CD1c-positive myeloid dendritic cell (primary cell): ENCODE data around the gene CACNB4.
A peak's percentile ranks its signal among the peaks of the same experiment; 100 is the strongest.
"Not testable (repeated sequence)": the region's sequence is repeated elsewhere in the genome, so short reads cannot be mapped to it uniquely, and the experiment has no call there.

Experiments
- DNase-seq: peaks from one replicate; pipeline ENCODE4 v3.0.0-alpha.2; 2016; ENCODE audit errors: extremely low spot score

Gene CACNB4

DNA sequence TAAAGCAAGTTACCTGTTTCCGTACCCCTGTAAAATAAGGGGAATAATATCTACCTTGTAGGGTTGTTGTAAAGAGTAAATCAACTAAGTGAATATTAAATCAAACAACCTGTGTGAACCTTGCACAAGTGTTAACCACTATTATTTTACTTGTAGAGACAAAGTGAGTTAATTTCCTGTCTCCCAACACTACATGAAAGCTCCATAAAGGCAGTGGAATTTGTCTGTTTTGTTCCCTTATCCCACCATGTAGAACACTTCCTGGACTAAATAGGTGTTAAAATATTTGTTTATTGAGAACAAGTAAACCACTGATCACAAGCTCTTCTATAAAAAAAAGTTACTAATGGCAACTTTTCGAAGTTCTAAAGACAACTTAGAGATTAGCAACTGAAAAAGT lies 274.0 kb downstream of the CACNB4 start:
- no peak for DNase-seq

DNA sequence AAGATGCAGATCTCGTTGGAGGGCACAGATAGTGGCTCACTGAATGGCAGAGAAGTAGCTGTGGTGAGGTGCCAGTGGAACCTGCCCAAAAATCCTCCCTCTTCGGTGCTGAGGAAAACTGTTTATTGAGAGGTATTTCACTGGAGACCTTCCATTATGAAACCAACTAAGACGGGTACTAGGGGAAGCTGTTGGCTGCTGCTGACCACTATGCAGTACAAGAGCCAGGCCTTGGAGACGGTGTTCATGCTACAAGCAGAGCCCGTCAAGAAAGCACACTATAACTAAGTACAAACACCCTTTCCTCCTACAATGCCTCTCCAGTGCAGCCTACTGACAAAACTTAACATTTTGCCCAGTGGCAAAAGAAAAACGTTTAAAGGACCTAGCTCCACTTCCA lies 275.2 kb downstream of the CACNB4 start:
- DNase-seq, result no peak

DNA sequence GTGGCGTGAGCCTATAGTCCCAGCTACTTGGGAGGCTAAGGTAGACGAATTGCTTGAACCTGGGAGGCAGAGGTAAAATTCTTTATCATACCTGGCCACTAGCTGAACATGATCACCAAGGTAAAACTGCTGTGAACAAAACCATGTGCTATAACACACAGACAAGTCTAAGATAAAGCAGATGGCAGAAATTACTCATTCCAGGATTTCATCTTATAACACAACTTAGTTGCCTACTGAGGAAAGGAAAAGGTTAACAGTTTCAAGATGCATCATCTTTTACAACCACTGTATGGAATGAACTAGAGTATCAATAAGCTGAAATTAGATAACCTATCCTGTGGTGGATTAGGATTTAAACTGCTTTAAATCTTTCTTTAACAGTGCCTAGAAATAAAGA lies 278.9 kb downstream of the CACNB4 start:
- DNase-seq, result no peak

DNA sequence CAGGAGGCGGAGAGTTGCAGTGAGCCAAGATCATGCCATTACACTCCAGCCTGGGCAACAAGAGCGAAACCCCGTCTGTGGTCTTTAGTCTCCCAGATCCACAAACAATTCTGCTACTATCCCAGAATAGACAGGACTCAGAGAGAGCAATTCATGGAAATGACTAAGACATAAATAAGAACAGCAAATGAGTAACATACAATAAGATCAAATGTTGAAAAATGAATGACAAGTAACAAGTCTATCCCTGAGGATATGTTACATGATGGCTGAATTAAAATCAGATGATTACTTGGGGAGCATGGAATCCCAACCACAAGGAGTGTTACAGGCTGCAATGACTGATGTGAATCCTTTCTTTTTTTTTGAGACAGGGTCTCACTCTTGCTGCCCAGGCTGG lies 280.9 kb downstream of the CACNB4 start:
- DNase-seq, result no peak

DNA sequence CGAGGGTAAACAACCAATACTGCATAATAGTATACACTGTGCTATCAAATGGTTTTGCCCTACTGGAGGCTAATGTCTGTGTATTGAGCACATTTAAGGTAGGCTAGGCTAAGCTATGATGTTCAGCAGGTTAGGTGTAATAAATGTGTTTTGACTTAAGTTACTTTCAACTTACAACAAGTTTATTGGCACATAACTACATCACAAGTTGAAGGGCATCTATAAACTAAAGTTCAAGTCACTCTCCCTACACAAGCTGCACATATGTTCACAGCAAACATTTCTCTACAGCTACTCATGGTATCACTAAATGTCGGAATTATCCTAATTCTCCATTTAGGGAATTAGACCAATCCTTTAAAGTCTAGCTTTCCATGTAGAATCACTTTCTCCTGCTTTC lies 282.0 kb downstream of the CACNB4 start:
- no peak for DNase-seq

DNA sequence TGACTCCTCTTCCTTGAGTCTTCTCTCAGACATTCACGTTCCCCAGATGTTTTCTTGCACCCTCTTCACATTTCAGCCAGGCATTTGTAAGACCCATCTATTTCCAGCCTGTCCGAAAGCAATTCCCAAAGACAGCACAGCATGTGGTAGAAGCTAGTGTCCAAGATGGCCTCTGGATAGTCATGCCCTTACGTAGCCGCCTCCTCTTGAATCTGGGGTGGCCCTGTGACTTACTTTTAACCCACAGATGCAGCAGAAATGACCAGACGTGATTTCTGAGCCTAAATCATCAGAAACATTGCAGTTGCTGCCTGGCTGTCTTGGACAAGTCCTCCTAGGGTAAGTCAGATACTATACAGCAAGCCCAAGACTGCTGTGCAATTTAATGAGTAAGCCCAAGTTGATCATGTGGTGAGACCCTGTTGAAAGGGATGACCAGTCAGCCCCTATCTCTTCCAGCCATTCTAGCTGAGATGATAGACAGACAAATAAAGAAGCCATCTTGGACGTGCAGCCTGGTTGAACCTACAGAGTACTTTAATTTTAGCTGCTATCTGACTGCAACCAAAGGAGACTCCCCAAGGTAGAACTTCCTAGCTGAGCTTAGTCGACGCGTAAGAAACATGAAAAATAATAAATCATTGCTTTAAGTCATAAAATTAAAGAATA lies 282.9 kb downstream of the CACNB4 start:
- DNase-seq, result no peak

DNA sequence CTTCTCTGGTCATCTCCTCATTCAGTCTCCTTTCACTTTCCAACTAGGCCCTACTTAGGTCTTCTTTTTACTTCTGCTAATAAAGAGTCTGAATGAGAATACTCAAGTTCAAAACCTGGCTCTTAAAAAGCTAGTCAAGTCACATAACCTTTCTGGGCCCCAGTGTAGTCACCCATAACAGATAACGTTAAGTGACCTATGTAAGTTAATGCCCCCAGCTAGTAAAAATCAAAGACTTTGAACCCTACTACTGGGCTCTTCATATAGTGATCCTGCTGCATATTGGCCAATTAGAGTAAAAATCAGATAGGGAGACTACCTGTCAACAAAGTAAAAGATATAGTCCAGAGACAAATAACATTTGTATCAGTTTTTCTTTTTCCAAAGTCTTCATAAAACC lies 288.4 kb downstream of the CACNB4 start:
- no peak for DNase-seq

DNA sequence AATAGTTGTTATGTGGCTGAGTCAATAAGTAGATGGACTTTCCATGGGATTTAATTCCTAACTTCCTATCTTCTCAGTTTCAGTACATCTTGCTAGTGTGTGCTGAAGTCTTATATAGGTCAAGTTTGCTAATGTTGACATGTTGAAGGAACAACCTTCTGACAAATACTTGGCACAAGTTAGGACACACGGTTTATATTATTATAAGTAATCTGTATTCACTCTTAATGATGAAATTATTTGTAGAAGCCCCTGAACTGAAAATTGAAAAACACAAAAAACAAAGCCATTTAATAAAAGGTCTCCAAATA lies 289.8 kb downstream of the CACNB4 start:
- DNase-seq, result no peak

DNA sequence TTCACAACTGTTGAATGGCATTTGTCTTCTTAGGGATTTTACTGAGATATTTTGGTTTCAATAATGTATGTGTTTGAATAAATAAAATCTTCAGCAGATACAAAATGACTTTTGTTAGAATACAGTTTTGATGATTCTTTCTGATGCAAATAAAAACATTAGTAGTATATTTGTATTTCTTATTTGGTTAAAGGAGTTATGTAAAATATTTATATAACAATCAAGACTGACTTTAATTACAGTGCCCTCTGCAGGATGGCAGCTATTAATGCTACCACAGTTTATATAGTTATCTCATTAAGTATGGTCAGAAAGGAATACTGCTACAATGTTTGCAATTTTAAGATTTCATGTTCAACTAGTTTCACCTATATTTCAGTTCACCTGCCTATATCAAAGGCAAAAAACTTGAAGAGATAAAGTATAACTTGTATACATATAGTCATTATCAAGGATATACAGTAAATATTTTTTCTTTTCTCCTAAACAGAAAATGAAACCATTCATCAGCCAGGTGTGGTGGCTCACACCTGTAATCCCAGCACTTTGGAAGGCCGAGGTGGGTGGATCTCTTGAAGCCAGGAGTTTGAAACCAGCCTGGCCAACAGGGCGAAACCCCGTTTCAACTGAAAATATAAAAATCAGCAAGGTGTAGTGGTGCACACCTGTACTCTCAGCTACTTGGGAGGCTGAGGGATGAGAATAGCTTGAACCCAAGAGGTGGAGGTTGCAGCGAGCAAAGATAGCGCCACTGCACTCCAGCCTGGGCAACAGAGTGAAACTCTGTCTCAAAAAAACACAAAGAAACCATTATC lies 290.4 kb downstream of the CACNB4 start:
- peak; percentile 37 for DNase-seq

DNA sequence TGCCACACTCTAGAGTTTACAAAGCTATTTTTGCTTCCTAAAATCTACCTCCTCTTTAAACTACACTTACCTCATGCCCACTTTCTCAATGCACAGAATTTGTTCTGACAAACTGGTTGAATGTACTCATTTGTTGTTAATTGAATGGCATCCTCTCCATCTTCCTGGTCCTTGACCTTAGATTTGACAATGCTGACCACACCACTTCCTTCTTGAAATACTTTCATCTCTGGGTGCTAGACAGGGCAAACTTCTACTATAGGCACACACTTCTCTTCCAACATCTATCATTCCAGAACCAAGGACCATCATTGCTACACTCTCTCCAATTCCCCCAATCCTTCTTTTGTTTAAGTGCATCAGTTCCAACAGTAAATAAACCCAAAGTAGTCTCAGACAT lies 292.9 kb downstream of the CACNB4 start:
- no peak for DNase-seq

DNA sequence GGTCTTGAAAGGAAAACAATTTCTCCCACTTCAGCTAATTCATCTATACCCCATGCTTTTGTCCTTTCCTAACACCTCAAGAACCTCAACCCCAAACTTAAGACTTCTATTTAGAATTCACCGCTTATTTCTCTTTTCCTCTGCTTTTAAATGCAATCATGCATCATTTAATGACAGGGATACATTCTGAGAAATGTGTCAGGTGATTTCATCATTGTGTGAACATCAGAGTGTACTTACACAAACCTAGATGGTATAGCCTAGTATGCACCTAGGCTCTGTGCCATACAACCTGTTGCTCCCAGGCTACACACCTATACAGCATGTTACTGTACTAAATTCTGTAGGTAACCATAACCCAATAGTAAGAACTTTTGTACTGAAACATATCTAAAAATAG lies 293.5 kb downstream of the CACNB4 start:
- no peak for DNase-seq

DNA sequence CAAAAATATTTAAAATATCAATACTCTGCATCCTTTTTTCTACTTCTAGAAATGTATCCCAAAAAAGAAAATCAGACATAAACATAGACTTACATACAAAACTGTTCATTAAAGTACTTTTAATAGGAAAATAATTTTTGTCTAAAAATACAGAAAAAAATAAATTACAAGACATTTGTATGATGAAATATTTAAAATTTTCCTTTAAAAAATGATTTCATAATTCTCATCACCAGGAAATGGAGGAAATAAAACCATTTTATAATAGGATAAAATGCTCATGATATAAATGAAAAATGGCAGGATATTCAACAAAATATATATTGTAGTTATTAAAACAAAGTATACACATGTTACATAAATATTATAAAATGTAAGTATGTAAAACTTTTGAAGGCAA lies 295.0 kb downstream of the CACNB4 start:
- no peak for DNase-seq

DNA sequence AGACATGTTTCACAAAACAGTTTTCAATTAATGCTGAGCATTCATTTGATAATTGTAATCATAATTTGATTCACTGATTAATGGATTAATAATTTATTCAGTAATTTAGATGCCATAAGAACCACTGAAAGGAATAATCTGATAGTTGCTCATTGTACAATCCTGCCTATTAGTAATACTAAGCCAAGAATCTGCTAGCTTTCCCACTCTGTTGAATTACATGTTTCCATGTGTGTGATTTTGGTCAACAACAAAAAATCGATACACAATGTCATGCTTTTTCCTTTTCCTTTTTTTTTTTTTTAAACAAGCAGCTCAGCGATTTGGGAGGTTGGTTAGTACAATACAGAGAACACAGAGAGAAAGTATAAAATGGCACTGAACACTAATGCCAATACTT lies 296.5 kb downstream of the CACNB4 start:
- DNase-seq, result no peak

DNA sequence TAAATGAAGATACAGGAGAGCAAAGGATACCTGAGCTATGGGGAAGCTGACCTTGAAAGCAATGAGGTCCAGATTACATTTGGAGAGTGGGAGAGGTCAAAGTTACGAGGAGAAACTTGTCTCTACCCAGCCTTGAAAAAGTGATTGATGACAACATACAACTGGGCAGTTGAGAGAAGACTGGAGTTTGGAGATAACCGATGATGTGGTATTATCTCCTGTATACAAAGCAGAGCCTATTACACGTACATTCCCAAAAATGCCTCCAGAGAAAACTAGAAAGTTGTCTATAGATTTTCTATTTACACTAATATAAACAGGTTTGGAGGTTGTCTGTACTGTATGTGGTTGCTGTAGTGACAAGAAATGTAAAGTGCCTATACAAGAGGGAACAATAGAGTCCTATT lies 299.0 kb downstream of the CACNB4 start:
- no peak for DNase-seq

DNA sequence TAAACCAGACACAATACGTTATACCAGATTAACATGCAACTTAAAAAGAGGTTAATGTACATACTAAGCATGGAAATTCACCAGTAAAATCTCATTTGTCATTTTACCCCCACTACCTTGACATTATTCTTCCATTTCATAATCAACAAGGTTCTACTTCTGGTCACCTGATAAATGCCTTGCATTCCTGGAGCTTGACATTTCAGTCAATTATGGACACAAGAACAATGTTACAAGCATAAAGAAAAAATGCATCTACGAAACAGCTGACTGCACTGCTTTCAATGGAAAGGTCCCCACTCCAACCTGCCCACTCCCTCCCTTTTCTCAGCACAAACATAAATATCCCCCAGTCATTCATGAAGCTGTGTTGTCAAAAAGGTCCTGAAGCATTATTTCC lies 302.1 kb downstream of the CACNB4 start:
- DNase-seq, result no peak

DNA sequence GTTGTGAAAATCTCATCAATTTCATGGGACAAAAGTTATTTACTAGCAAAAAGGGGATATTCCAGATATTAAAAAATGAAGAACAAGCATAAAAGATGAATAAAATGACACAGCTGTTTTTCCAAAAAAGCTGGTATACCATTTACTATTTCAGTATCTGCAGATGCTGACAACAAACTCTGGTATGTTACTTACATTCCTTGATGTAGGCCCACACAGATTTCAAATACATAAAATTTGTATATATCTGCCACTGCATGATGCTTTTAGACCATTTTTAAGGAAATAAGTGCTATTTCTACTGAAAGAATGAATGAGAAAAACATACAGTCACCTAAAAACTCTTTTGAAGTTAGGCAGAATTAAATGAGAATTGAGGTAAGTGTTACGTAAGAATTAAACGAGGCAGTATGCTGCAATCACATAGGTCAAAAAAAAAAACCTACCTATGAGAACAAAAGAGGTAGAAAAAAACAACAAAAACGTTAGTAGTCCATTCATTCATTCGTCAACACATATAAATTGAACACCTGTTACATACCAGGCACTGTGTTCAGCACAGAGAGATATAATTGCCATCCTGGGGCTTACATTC lies 303.1 kb downstream of the CACNB4 start:
- no peak for DNase-seq

DNA sequence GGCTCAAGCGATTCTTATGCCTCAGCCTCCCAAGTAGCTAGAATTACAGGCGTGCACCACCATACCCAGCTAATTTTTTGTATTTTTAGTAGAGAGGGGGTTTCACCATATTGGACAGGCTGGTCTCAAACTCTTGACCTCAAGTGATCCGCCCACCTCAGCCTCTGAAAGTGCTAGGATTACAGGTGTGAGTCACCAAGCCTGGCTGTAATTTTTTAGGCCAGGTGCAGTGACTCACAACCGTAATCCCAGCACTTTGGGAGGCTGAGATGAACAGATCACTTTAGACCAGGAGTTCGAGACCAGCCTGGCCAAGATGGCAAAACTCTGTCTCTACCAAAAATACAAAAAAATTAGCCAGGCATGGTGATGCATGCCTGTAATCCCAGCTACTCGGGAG lies 304.4 kb downstream of the CACNB4 start:
- not testable (repeated sequence) for DNase-seq

DNA sequence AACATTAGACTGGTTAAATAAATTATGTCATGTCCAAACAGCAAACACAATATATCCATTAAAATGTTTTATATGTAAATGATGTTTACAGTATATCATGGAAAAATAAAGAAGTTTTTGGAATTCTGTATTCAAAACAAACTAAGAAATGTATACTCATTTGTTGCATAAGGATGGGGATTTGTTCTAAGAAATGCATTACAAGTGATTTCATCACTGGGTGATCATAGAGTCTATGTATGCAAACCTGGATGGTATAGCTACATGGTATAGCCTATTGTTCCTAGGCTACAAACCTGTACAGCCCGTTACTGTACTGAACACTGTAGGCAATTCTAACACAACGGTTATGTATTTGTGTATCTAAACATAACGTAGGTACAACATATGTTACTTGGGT lies 305.7 kb downstream of the CACNB4 start:
- no peak for DNase-seq

DNA sequence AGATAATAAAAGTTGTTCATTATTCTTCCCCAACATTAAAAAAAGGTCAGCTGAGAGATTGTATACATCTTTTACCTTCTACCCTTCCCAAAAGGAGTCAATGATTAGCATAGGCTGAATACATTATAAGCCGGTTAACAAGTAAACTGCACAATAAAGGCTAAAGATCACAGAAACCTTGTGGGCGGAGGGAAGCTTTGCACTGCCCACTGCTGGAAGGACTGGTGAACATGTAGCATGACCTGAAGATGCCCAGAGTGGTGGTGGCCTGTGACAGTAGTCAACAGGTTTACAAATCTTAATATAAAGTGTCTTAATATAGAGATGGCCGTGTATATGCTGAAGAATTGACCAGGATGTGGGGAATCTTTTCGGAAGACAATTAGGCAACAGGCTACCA lies 306.3 kb downstream of the CACNB4 start:
- DNase-seq, result no peak

DNA sequence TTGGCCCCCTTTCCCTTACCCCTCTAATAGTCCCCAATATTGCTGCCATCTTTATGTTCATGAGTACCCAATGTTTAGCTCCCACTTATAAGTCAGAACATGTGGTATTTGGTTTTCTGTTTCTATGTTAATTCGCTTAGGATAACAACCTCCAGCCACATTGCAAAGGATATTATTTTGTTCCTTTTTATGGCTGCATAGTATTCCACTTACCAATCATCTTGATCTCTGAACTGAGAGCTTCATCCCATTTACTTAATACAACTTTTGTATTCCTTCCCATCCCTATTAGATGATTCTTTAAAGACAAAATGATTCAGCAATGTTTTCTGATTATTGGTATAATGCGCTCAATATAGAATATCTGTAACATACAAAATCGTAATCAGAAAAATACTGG lies 307.3 kb downstream of the CACNB4 start:
- no peak for DNase-seq

DNA sequence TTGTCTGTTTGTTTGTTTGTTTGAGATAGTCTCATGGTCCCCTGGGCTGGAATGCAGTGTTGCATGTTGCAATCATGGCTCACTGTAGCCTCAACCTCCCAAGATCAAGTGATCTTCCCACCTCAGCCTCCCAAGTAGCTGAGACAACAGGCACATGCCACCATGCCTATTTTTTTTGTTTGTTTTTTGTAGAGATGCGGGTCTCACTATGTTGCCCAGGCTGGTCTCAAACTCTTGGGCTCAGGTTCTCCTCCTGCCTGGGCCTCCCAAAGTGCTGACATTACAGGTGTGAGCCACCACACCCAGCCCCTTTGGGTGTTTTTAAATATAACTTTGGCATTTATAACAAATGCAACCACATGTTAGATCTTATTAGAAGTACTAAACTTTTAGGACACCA lies 308.2 kb downstream of the CACNB4 start:
- DNase-seq, result no peak

DNA sequence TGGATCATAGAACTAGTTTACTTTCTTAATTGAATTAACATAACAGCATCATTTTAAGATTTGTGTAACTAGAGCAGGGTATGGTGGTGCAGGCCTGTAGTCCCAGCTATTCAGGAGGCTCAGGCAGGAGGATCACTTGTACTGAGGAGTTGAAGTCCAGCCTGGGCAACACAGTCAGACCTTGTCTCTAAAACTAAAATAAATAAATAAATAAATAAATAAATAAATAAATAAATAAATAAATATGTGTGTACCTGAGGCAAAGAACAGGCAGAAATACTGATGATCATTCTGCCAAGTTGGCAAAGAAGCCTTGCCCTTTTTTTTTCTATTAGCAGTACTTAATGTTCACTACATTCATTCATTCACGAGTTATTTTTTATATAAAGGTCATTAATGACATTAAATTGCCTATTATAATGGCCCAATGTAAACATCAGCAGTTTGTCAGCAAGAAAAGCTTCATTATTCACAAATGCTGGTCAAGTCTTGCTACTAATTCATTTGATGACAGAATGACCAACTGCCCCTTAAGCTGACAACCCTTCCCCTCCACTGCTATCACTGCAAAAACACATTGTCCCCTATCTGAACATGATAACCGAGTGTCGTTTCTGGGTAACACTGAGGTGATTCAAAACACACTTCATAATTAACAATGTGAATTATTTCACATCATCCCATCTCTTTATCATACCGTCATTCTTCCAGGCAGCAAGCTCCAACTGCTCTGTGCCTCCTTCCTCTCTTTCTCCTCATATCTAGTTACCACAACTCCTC lies 309.6 kb downstream of the CACNB4 start:
- no peak for DNase-seq

DNA sequence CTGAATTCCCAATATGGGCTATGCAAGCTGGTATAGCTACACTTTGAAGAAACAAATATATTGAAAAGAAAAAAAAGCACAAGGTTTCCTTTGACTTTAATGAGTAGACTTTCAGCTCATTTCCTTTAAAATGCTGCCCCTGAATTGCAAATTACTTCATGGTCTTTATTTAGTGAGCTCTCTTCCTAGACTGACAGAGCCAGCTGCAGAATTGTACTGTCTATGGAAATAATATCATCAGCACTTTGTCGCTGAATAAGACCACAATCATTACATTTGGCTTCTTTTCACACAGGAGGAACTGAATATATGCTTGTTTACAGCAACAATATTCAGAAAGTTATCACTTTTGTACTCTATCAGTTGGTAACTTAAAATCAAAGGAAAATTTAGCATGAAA lies 312.4 kb downstream of the CACNB4 start:
- DNase-seq, result no peak
